Vagina (tissue), 2 donors: ENCODE data around the gene PECR.

ENCODE experiments used
- CTCF ChIP-seq, 3 experiments: fragments of 450-650 bp in 2 of 3; fragments of 200-600 bp in 1 of 3; sonication (generic) in 1 of 3; IDR thresholded peaks; one replicate each; pipeline ENCODE4 v1.5.1; 2017 to 2019; ENCODE audit warnings: antibody characterized with exemption in 3 of 3, mild to moderate bottlenecking in 2 of 3, moderate library complexity in 2 of 3
- POLR2A ChIP-seq, 2 donors: fragments of 450-650 bp; IDR thresholded peaks; one replicate each; pipeline ENCODE4 v1.6.1; 2017; ENCODE audit warnings: antibody characterized with exemption in 2 of 2, mild to moderate bottlenecking in 2 of 2, moderate library complexity in 2 of 2
- POLR2AphosphoS5 ChIP-seq, 2 donors: sonication (generic); formaldehyde crosslinking; IDR thresholded peaks; one replicate each; pipeline ENCODE4 v1.9.0; 2017; ENCODE audit warnings: antibody characterized with exemption in 2 of 2, mild to moderate bottlenecking in 2 of 2, low read depth in 1 of 2; ENCODE audit not compliant: insufficient read depth in 1 of 2

- no peak for TF ChIP-seq CTCF (IDR thresholded peaks at IDR 0.05)
- TF ChIP-seq POLR2A (IDR thresholded peaks at IDR 0.05) = no peak
- TF ChIP-seq POLR2AphosphoS5 (IDR thresholded peaks at IDR 0.05; ENCODE audit: insufficient read depth in 1 of 2, low read depth in 1 of 2) = no peak
Observed at GRCh38 chr2:216078776-216079175, 2.8 kb downstream of the PECR start.
